A673 (cell line): ENCODE measurements around the gene RHOG.

Experiments
- EZH2 ChIP-seq: fragments of 200-600 bp; sonication (generic); IDR thresholded peaks from 2 replicates; pipeline ENCODE4 v1.6.1; 2017; ENCODE audit warnings: borderline replicate concordance, low read depth, mild to moderate bottlenecking, mixed read lengths, antibody characterized with exemption, low read length; ENCODE audit not compliant: poor library complexity, severe bottlenecking
- TF ChIP-seq, protein P1 (sequence below): fragments of 300-800, 200-600 bp; sonication (generic); conservative IDR thresholded peaks from 2 replicates; pipeline ENCODE4 v1.5.1; 2017; ENCODE audit warnings: low read depth, mild to moderate bottlenecking, antibody characterized with exemption, low read length, moderate library complexity, mixed read lengths

DNA sequence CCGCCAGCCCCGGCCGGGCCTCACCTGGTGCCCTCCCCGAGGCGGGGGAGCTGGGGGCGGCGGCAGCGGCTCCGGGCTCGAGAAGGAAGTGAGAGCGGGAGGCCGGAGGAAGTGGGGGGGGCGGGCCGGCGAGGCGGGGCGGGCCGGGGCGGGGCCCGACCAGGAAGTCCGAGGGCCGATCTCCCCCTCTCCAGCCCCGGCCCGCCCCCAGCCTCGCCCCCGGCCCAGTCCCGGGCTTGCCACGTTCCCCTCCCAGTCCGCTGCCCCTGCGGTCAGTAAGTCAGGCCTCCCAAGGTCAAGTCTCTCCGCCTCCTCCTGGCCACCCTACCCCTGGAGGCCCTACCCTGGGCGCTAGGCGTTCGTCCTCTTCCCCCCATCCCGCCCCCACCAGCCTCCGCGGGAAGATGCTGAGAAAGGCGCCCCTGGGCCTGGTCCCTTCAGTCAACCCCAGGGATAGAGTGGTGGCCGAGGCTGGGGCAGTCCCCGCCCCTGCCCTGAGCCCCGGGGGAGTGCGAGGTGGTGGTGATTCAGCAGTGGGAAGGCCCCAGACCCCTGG, at the start of gene RHOG:
- TF ChIP-seq, protein P1, sequence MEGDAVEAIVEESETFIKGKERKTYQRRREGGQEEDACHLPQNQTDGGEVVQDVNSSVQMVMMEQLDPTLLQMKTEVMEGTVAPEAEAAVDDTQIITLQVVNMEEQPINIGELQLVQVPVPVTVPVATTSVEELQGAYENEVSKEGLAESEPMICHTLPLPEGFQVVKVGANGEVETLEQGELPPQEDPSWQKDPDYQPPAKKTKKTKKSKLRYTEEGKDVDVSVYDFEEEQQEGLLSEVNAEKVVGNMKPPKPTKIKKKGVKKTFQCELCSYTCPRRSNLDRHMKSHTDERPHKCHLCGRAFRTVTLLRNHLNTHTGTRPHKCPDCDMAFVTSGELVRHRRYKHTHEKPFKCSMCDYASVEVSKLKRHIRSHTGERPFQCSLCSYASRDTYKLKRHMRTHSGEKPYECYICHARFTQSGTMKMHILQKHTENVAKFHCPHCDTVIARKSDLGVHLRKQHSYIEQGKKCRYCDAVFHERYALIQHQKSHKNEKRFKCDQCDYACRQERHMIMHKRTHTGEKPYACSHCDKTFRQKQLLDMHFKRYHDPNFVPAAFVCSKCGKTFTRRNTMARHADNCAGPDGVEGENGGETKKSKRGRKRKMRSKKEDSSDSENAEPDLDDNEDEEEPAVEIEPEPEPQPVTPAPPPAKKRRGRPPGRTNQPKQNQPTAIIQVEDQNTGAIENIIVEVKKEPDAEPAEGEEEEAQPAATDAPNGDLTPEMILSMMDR: no peak
- no peak for TF ChIP-seq EZH2
